Measurements from ENCODE around the gene CFAP141. TPM values are rescaled to one million over a fixed set of nuclear protein-coding genes. Genes with fewer than 3 reads are reported as not detected.
A peak's percentile ranks its signal among the peaks of the same experiment; 100 is the strongest.

Gene CFAP141
- total and polyA plus RNA-seq, 4 donors, result 3.2 to 8.4 (median 4.6) TPM

DNA sequence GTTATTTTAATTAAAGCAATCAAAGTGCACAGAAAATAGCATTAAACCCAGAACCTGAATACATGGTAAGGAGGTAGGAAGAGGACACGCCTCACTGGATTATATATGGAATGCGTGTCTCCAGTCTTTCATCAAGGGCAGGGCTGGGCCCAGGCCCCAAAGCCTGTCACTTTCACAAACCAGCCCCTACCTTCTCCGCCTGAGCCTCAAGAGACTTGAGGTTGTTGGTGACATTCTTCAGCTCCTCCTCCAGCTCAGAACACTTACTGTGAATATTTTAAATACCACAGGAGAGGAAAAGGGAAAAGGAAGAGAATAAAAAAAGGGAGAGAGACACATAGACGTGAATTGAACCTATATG lies 34.9 kb downstream of the CFAP141 start:
- Histone ChIP-seq H3K9me3 (ENCODE audit: control insufficient read depth in 4 of 4, insufficient read depth in 3 of 4, low read length in 3 of 4) (no peaks in the 10 kb centered on the region), H3K4me1 (ENCODE audit: control insufficient read depth in 5 of 5, insufficient read depth in 5 of 5, low read length in 5 of 5) (peaks cover 0 to 4% (median 0%) of the 10 kb centered on the region in 5 donors), H3K36me3 (ENCODE audit: control insufficient read depth in 4 of 4, insufficient read depth in 4 of 4, low read length in 4 of 4) (peaks cover 53 to 66% (median 58%) of the 10 kb centered on the region in 4 donors), H3K9ac (ENCODE audit: insufficient read depth in 1 of 2, low read length in 2 of 2) (no peak overlapping the region), H3K4me3 (no peak overlapping the region), H3K27me3 (ENCODE audit: control insufficient read depth in 3 of 3, insufficient read depth in 3 of 3, low read length in 2 of 3) (no peaks in the 10 kb centered on the region), H3K27ac (ENCODE audit: low read depth in 1 of 2, low read length in 1 of 2) (no peak overlapping the region)
- WGBS, 2 donors, result 85 to 88% methylated on average over 4 of the region's 4 CpGs
- ATAC-seq (ENCODE audit: insufficient read depth, low FRiP score) (no peak), DNase-seq (no peak)
- no peak for TF ChIP-seq CTCF (IDR thresholded peaks at IDR 0.05; ENCODE audit: control extremely low read depth, extremely low read depth)

DNA sequence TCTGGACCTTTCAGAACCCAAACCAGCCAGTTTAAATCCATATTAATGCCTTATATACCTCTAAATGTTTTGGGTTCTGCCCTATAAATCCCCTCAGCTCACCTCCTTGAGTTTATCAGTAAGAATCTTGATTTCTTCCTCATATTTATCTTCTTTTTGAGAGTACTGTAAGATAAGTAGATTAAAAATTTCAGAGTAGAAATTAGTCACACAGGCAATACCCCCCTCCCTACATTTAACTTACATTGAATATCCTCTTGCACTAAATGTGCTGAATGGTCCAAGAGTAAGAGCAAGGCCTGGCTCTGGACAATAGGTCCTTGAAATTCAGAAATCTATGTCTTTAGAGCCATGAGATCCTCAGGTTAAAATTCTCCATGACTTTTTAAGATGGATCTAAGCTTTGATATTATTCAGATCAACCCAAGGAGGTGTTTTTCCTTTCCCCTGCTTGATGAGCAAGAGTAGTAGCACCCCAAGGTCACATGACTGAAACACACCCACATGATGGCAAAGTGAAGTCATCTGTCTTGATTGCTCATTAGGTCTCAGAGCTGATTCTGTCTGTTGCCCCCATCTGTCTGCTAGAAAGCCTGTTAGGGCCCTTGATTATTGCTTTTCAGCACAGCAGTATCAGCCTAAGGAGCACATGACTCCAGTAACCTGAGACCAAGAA lies 35.4 kb downstream of the CFAP141 start:
- no peaks in the 10 kb centered on the region for H3K27me3 ChIP-seq (ENCODE audit: control insufficient read depth in 3 of 3, insufficient read depth in 3 of 3, low read length in 2 of 3)
- ATAC-seq (ENCODE audit: insufficient read depth, low FRiP score), result no peak
- no peak for DNase-seq
- peaks cover 0 to 1% (median 0%) of the 10 kb centered on the region in 5 donors for H3K4me1 ChIP-seq (ENCODE audit: control insufficient read depth in 5 of 5, insufficient read depth in 5 of 5, low read length in 5 of 5)
- no peak overlapping the region for H3K9ac ChIP-seq (ENCODE audit: insufficient read depth in 1 of 2, low read length in 2 of 2)
- no peak for TF ChIP-seq CTCF (IDR thresholded peaks at IDR 0.05; ENCODE audit: control extremely low read depth, extremely low read depth)
- H3K36me3 ChIP-seq (ENCODE audit: control insufficient read depth in 4 of 4, insufficient read depth in 4 of 4, low read length in 4 of 4), result peaks cover 56 to 66% (median 58%) of the 10 kb centered on the region in 4 donors
- no peak overlapping the region for H3K4me3 ChIP-seq
- H3K9me3 ChIP-seq (ENCODE audit: control insufficient read depth in 4 of 4, insufficient read depth in 3 of 4, low read length in 3 of 4), result no peaks in the 10 kb centered on the region
- peak overlapping the region in 1 of 2 donors; percentile 56 for H3K27ac ChIP-seq (ENCODE audit: low read depth in 1 of 2, low read length in 1 of 2)

DNA sequence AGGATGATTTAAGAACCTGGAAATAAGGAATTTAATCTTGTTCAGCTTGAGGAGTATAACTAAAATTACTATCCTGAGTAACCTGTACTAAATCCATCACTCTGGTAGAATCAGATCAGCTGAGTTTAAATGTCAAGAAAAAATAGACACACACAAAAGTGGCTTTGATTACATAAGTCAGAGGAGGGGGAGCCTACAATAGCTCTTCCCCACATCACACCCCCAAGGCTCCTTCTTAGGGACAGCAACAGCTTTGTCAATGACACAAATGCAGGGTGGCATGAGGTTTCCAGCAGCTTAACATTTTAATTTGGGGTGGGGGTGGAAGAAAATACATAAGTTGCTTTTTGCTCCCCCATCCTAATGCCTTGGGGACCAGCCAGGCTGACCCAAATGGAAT lies 38.7 kb downstream of the CFAP141 start:
- Histone ChIP-seq H3K4me1 (ENCODE audit: control insufficient read depth in 5 of 5, insufficient read depth in 5 of 5, low read length in 5 of 5) (peaks cover 0 to 1% (median 0%) of the 10 kb centered on the region in 5 donors), H3K4me3 (no peak overlapping the region), H3K9ac (ENCODE audit: insufficient read depth in 1 of 2, low read length in 2 of 2) (no peak overlapping the region), H3K27me3 (ENCODE audit: control insufficient read depth in 3 of 3, insufficient read depth in 3 of 3, low read length in 2 of 3) (no peaks in the 10 kb centered on the region), H3K9me3 (ENCODE audit: control insufficient read depth in 4 of 4, insufficient read depth in 3 of 4, low read length in 3 of 4) (no peaks in the 10 kb centered on the region), H3K27ac (ENCODE audit: low read depth in 1 of 2, low read length in 1 of 2) (no peak overlapping the region), H3K36me3 (ENCODE audit: control insufficient read depth in 4 of 4, insufficient read depth in 4 of 4, low read length in 4 of 4) (peaks cover 48 to 69% (median 58%) of the 10 kb centered on the region in 4 donors)
- TF ChIP-seq CTCF (IDR thresholded peaks at IDR 0.05; ENCODE audit: control extremely low read depth, extremely low read depth), result no peak
- ATAC-seq (ENCODE audit: insufficient read depth, low FRiP score) (no peak), DNase-seq (no peak)

GRCh38 chr1:154166207-154166606 lies 39.9 kb downstream of the CFAP141 start:
- Histone ChIP-seq H3K9me3 (ENCODE audit: control insufficient read depth in 4 of 4, insufficient read depth in 3 of 4, low read length in 3 of 4) (no peaks in the 10 kb centered on the region), H3K9ac (ENCODE audit: insufficient read depth in 1 of 2, low read length in 2 of 2) (no peak overlapping the region), H3K27me3 (ENCODE audit: control insufficient read depth in 3 of 3, insufficient read depth in 3 of 3, low read length in 2 of 3) (no peaks in the 10 kb centered on the region), H3K4me3 (no peak overlapping the region), H3K4me1 (ENCODE audit: control insufficient read depth in 5 of 5, insufficient read depth in 5 of 5, low read length in 5 of 5) (no peaks in the 10 kb centered on the region), H3K36me3 (ENCODE audit: control insufficient read depth in 4 of 4, insufficient read depth in 4 of 4, low read length in 4 of 4) (peaks cover 38 to 62% (median 48%) of the 10 kb centered on the region in 4 donors), H3K27ac (ENCODE audit: low read depth in 1 of 2, low read length in 1 of 2) (no peak overlapping the region)
- TF ChIP-seq CTCF (IDR thresholded peaks at IDR 0.05; ENCODE audit: control extremely low read depth, extremely low read depth), result no peak
- WGBS, 2 donors, result 88 to 91% methylated on average over 1 of the region's 1 CpG
- DNase-seq, result no peak
- ATAC-seq (ENCODE audit: insufficient read depth, low FRiP score), result no peak

Measured in lung (tissue), 12 donors.